ENCODE data around the gene TMTC4.
"Not testable (repeated sequence)": the region's sequence is repeated elsewhere in the genome, so short reads cannot be mapped to it uniquely, and the experiment has no call there.

Gene TMTC4, protein sequence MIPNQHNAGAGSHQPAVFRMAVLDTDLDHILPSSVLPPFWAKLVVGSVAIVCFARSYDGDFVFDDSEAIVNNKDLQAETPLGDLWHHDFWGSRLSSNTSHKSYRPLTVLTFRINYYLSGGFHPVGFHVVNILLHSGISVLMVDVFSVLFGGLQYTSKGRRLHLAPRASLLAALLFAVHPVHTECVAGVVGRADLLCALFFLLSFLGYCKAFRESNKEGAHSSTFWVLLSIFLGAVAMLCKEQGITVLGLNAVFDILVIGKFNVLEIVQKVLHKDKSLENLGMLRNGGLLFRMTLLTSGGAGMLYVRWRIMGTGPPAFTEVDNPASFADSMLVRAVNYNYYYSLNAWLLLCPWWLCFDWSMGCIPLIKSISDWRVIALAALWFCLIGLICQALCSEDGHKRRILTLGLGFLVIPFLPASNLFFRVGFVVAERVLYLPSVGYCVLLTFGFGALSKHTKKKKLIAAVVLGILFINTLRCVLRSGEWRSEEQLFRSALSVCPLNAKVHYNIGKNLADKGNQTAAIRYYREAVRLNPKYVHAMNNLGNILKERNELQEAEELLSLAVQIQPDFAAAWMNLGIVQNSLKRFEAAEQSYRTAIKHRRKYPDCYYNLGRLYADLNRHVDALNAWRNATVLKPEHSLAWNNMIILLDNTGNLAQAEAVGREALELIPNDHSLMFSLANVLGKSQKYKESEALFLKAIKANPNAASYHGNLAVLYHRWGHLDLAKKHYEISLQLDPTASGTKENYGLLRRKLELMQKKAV

GRCh38 chr13:100674572-100674871, at the start of gene TMTC4:
TMTC4 (minus strand) TSS chr13:100674795; CDS start chr13:100670362, 4,433 bp downstream.
- no peak for DNase-seq

- DNase-seq, result no peak
These were observed 47.9 kb upstream of the TMTC4 start for GRCh38 chr13:100722517-100722916.

DNA sequence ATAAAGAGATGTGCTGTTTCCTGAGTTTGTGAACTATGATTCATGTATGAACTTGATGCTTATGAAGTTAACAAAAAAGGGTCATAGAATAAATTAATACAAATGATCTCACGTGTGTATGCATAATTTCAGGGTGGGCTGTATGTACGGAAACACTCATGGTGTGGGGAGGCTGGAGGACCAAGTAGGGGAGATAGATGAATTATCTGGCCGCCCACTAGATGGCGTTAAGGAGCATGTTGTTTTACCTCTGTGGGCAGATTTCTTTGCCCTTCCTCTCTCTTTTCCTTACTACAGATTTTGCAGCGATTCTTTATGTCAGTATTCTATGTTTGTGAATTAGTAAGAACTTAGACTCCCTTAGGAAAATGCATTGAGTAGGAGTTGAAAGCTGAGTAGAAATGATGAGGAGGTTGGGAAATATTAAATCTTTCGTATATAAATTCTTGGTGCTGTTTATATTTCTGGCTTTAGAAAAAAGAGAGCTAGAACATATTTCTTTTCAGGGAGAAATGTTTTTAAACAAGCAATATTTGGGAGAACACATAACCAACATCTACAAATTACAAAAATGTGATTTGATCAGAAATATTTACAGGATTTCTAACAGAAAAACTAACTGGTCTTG, 47.4 kb upstream of the TMTC4 start:
- DNase-seq, result no peak

- no peak for DNase-seq
These were observed 41.0 kb upstream of the TMTC4 start for GRCh38 chr13:100715604-100716003.

- DNase-seq, result no peak
These were observed 39.9 kb upstream of the TMTC4 start for GRCh38 chr13:100714478-100714877.

GRCh38 chr13:100710176-100710575, 35.6 kb upstream of the TMTC4 start:
- DNase-seq, result no peak

GRCh38 chr13:100707818-100708740, 33.5 kb upstream of the TMTC4 start:
- no peak for DNase-seq

DNA sequence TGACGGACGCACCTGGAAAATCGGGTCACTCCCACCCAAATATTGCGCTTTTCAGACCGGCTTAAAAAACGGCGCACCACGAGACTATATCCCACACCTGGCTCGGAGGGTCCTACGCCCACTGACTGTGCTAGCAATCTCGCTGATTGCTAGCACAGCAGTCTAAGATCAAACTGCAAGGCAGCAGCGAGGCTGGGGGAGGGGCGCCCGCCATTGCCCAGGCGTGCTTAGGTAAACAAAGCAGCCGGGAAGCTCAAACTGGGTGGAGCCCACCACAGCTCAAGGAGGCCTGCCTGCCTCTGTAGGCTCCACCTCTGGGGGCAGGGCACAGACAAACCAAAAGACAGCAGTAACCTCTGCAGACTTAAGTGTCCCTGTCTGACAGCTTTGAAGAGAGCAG, 23.7 kb upstream of the TMTC4 start:
- not testable (repeated sequence) for DNase-seq

GRCh38 chr13:100695509-100695773, 20.8 kb upstream of the TMTC4 start:
- no peak for DNase-seq

- no peak for DNase-seq
These were observed 20.3 kb upstream of the TMTC4 start for GRCh38 chr13:100694722-100695508.

DNA sequence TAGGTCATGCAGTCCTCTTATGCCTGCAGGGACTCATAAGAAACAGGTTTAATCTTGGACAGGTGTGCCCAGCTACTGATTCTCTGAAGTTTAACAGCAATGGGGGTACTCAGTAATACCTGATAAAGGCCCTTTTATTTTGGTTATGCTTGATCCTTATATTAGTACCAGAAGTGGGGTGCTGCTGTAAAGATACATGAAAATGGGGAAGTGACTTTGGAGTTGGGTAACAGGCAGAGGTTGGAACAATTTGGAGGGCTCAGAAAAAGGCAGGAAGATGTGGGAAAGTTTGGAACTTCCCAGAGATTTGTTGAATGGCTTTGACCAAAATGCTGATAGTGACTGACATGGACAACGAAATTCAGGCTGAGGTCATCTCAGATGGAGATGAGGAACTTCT, 14.6 kb upstream of the TMTC4 start:
- no peak for DNase-seq

DNA sequence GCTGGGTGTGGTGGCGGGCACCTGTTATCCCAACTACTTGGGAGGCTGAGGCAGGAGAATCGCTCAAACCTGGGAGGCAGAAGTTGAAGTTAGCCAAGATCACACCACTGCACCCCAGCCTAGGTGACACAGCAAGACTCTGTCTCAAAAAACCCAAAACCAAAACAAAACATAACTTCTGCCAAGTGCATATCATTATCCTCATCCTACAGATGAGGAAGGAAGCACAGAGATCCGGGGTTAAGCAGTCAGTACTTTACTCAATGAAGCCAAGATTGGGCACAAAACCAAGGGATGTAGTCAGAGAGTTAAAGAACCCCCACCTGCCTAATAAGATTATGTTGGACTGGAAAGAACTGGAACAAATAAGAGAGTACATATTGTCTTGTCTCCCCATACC, 5.5 kb upstream of the TMTC4 start:
- DNase-seq, result no peak

GRCh38 chr13:100677128-100677527, 2.5 kb upstream of the TMTC4 start:
- DNase-seq, result not testable (repeated sequence)

DNA sequence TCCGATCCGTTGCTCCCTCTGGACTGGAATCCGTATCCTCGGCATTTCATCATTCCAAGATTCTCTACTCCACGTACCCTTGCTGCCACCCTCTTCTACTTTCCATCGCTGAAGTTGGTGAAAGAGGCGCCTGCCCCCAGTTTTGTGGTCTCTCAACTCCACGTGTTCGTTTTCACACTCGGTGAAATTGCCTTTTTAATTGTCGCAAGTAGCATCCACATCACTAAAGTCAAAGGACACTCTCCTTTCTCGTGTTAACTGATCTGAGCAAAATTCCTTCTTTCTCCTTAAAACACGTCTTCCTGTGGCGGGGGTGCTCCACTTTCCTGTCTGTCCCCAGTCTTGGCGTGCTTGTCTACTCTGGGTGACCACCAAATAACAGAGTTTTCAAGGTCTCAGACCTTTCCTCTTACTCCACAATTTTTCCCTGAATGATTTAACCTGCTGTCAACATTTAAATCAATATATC, 1.1 kb upstream of the TMTC4 start:
- no peak for DNase-seq

- DNase-seq, result peak; percentile 100
These were observed 471 bp upstream of the TMTC4 start for GRCh38 chr13:100674872-100675660.

DNA sequence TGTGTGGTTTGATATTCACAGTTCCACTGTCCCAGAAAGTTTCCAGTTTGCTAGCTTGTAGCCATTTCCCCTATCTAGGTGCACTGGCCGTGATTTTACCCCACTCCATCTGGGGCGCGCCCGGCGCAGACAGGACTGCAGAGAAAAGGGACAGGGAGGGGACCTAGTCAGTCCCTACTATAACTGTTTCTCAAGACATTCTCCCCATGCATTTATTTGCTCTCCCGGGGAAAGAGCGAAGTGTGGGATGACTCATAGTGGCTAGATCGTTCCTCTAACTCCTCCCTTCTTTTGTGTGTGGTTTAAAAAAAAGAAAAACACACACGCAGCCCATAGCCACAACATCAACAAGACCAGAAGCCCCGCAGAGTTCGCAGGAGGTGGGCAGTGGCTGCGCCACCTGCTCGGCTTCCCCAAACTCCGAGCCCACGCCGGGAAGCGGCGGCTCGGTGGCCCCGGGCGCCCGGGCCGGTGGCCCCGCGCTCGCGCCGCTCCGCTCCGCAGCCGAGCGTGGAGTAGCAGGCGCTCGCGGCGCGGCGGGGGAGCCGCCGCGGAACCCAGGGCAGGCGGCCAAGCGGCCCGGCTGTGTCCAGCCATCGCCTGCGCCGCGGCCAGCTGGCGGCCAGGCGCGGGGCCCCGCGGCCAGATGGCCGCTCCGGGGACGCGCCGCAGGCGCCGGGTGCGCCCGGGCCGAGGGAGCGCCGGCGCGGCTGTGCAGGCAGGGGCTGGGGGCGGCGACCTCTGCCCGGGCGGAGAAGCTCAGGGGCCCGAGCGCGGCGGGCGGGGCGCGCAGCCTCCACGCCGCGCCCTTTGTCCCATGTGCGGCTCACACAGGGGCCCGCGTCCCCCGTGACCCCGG, 653 bp downstream of the TMTC4 start:
- DNase-seq, result peak; percentile 59

DNA sequence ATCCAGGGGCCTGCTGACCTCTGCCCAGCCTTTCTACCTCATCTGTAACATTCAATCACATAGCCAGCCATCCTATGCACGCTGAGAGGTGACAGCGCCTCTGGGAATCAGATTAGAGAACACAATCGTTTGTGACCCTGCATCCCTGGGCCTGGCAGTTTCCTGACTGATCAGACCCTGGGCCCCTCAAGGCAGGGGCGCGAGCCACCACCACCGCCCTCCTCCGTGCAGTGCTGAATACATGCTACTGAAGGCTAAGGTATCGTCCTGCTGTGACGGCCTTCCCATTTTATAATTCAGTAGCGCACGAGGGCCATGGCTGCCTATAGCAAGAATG, 1.3 kb downstream of the TMTC4 start:
- DNase-seq, result no peak

DNA sequence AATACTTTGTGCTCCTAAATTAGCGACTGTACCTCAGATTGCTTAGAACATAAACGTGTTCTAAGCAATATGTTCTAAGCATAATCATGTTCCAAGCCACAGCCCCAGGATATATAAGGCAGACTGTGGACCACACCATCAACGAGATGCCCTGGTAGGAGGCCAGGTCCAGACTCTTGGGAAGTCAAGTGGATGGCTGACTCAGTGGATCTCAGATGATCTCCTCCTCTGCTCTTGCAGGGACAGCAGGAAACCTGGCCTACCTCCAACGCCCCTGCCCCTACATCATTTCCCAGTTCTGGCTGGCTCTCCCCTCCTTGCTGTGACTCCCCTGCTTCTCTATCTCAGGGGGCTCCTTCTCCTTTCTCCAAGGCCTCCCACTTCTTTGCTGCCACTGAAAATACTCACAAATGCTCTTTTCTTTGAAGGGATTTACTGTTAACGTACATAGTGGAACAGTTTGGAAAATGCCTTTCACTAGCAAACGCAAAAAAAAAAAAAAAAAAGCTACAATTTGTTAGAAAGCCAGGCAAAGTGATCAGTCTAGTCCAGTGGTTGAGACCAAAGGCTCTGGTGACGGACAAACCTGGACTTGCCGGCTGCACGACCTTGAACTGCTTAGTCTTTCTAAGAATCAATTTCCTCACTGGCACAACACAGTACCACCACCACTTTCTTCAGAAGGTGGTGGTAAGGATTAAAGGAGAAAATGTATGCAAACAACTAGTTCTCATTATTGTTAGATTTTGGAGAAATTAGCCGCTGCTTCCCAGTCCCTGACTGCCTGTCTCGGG, 3.0 kb downstream of the TMTC4 start:
- no peak for DNase-seq

DNA sequence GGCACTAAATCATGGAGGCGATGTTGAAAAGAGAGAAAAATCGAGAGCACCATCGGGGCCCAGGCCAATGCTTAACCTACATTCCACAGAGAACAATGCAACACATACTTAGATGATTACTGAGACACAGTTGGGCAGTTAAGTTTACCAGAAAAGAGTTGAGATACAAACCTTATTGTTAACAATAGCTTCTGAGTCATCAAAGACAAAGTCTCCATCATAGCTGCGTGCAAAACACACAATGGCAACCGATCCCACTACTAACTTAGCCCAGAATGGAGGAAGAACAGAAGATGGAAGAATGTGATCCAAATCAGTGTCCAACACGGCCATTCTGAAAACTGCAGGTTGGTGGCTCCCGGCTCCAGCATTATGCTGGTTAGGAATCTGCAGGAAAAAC, 6.2 kb downstream of the TMTC4 start:
- no peak for DNase-seq

GRCh38 chr13:100667894-100668293, 6.7 kb downstream of the TMTC4 start:
- DNase-seq, result no peak
